Endothelial cell of umbilical vein (primary cell): ENCODE data around the gene OR10W1.

Experiments used
- CTCF ChIP-seq, 2 donors: IDR thresholded peaks; 1 replicate in 1 of 2; 2 replicates in 1 of 2; pipeline ENCODE4 v1.5.1; 2011; ENCODE audit warnings: low read length in 2 of 2, mild to moderate bottlenecking in 2 of 2, moderate library complexity in 2 of 2, control low read depth in 1 of 2, inconsistent platforms in 1 of 2, low read depth in 1 of 2; ENCODE audit not compliant: insufficient read depth in 1 of 2; ENCODE audit errors: extremely low read depth in 1 of 2
- EZH2 ChIP-seq: IDR thresholded peaks from 2 replicates; pipeline ENCODE4 v1.6.1; 2012; ENCODE audit warnings: borderline replicate concordance, low read depth, mild to moderate bottlenecking, moderate library complexity, low read length, inconsistent platforms; ENCODE audit not compliant: severe bottlenecking
- POLR2A ChIP-seq: IDR thresholded peaks from 2 replicates; pipeline ENCODE4 v1.6.1; 2012; ENCODE audit warnings: low read depth, mild to moderate bottlenecking, control low read depth, low read length

- peak; percentile 36 to 70 for TF ChIP-seq CTCF (IDR thresholded peaks at IDR 0.05; ENCODE audit: extremely low read depth in 1 of 2, insufficient read depth in 1 of 2, low read depth in 1 of 2, low read length in 2 of 2)
- TF ChIP-seq EZH2: no peak
- TF ChIP-seq POLR2A: no peak
Measured at GRCh38 chr11:58286249-58286648, 18.2 kb upstream of the OR10W1 start.
